D721Med (cell line): ENCODE measurements around the gene MIOX.

Source experiments
- DNase-seq: peaks from one replicate; pipeline ENCODE4 v3.0.0; 2011; ENCODE audit warnings: low spot score; ENCODE audit not compliant: insufficient read length
- FAIRE-seq: peaks from 2 replicates; lab custom pipeline; 2011; peaks lifted over from hg19 to GRCh38; lab: Jason Lieb, UNC
- CTCF ChIP-seq: IDR thresholded peaks from 2 replicates; pipeline ENCODE4 v1.5.1; 2012; ENCODE audit warnings: mild to moderate bottlenecking, control low read depth; ENCODE audit not compliant: insufficient read depth; ENCODE audit errors: missing control alignments

The MIOX gene

GRCh38 chr22:50482107-50483074, 4.3 kb upstream of the MIOX start:
- DNase-seq (no peak), FAIRE-seq (no peak)
- TF ChIP-seq CTCF, result no peak

- DNase-seq, result no peak
- no peak for TF ChIP-seq CTCF
- FAIRE-seq, result no peak
Observed at GRCh38 chr22:50483106-50483505, 3.6 kb upstream of the MIOX start.

- TF ChIP-seq CTCF, result no peak
- DNase-seq (no peak), FAIRE-seq (no peak)
Observed at GRCh38 chr22:50483556-50483955, 3.1 kb upstream of the MIOX start.

- DNase-seq (no peak), FAIRE-seq (no peak)
- TF ChIP-seq CTCF, result no peak
Observed at GRCh38 chr22:50483977-50484853, 2.4 kb upstream of the MIOX start.

- no peak for FAIRE-seq
- TF ChIP-seq CTCF, result no peak
- no peak for DNase-seq
Observed at GRCh38 chr22:50485221-50486131, 1.2 kb upstream of the MIOX start.

GRCh38 chr22:50487290-50488005, 789 bp downstream of the MIOX start:
- DNase-seq (no peak), FAIRE-seq (no peak)
- TF ChIP-seq CTCF, result no peak
